Embryonic facial prominence (tissue), 1 donor: ENCODE data around the gene CD300H.

Source experiments
- DNase-seq: peaks from one replicate; pipeline ENCODE4 v3.0.0-alpha.2; 2016; ENCODE audit errors: extremely low spot score

Gene CD300H

GRCh38 chr17:74549343-74549742 lies 18.0 kb downstream of the CD300H start:
- no peak for DNase-seq

DNA sequence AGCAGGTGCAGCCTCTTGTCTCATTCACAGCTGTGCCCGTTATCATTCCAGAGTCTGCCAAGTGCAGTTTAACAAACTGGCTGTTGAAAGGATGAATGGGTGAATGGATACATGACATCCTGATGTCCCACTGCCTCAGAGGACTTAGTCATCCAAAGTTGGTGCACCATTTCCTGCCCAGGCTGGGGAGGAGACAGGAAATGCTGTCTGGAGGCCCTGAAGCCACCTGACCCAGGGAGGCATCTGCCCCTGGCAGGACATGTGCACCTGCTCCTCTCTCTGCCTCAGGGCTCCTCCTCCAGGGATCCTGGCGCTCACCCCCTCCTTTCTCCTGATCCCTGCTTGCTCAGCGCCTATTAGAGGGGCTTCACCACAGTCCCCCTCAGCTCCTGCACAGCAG lies 19.6 kb downstream of the CD300H start:
- DNase-seq: no peak

DNA sequence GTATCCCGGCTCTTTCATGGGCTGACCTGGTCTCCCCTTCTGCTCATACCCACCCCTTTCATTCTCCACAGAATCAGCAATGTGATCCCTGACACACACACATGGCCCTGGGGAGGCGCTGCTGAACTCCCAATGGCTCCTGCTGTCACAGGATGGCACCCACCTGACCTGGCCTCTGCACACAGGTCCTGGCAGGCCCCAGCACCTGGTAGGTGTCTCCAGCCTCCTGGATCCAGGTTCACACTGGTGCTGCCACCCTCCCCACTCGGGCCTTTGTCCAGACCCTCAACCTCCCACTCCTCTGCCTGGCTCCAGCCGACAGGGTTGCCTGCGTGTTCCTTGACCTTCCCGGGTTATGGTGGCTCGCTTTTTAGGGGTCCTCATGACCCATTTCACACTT lies 20.0 kb downstream of the CD300H start:
- DNase-seq: no peak

GRCh38 chr17:74546586-74546985 lies 20.7 kb downstream of the CD300H start:
- no peak for DNase-seq

DNA sequence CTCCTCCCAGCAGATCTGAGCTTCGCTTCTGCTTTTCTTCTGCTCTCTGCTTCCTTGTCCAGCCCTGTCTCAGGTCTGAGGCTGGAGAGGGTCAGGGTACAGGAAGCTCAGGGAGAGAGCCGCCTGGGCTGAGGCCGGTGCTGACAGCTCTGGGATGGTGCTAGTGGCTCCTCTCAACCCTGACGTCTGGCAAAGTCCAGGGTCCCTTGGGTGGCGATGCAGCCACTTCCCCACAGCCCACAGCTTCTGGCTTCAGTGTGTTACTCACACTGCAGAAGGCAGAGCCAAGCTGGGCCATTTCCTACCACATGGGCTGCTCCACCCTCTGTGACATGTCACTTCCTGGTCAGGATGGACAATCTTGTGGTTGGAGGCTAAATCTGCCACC lies 21.5 kb downstream of the CD300H start, which contains the start of gene CD300C:
Gene CD300C (minus strand): TSS at position 273 of the 388 bp plus-strand sequence. CDS start 333 bp downstream, outside the sequence.
- DNase-seq: no peak

GRCh38 chr17:74544991-74545842 lies 22.1 kb downstream of the CD300H start:
- no peak for DNase-seq

DNA sequence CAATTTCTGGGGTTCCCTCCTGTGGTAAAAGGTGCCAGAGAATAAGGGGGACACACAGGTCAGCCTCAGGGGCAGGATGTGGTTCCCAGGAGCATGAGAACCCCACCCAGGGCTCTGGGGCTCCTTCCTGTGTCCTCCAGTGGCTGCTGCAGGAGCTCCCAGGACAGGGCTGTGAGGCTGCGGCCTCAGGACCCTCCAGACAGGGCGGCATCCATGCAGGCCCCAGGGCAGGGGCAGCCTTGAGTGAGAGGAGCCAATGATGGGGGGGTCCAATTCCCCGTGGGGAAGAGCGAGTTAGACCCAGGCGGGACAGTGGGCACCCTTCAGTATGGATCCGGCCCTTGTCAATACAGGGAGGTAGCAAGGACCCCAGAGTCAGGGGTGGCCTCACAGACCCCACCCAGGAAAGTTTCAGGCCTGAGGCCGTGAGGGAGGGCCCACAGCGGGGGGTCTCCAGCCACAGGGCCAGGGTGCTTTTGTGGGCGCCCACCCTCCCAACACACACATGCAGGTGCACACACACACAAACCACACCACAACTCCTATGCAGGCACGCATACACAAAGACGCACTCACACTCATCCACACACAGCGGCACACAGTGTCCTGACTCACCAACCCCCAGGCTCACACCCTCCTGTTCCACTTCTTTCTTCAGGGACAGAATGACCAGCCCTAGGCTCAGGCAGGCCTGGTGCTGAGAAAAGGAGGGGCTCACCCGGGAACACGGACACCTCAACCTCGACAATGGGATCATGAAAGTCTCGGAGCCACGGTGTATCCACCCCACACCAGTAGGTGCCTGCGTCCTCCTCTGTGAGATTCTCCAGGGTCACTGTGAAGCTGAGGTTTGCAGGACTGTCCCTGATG lies 23.2 kb downstream of the CD300H start:
- no peak for DNase-seq

GRCh38 chr17:74543406-74543805 lies 23.9 kb downstream of the CD300H start:
- DNase-seq: no peak

DNA sequence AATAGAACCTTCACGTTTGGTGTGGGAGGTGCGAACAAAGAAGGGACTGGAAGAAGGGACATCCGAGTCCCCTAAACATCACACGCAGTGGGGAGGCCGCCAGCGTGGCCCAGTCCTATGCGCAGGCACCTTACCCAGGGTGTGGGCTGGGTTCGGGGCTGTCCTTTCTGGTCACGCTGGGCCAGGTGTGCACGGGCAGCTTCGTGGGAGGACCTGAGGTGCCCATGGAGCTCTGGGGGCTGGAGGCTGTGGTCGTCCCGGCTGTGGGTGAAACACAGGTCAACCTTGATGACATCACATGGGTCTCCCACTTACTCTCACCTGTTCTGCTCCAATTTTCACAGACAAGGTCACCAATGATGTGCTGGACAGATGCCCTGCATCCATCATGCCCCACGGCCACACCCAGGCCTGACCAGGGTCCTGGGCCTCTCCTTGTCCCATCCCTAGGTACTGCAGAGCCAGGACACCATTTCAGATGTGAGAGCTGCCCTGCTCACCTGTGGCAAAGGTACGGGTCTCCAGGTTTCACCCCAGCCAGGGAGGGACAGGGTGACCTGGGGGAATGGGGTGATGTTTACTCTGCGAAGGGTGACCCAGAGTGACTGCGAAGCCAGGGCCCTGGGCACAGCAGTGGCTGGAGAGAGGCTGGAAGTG lies 24.5 kb downstream of the CD300H start:
- no peak for DNase-seq

DNA sequence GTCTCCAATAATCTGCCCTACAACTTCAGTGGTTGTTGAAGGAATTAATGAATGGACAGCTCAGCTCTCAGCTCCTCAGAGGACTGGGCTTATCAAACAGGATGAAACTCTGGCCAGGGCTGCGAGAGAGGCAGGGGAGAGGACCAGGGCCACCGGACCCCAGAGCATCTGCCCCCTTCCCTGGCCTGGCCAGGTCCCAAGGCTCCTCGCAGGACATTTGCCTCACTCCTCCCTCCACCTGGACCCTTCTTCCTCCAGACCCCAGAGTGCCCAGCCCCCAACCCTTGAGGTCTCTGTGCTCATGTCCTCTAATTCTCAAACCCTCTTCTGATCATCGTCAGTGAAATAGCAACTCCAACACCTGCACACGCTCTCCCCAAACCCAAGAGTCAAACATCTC lies 25.1 kb downstream of the CD300H start:
- no peak for DNase-seq

GRCh38 chr17:74541176-74542111 lies 25.9 kb downstream of the CD300H start:
- no peak for DNase-seq

DNA sequence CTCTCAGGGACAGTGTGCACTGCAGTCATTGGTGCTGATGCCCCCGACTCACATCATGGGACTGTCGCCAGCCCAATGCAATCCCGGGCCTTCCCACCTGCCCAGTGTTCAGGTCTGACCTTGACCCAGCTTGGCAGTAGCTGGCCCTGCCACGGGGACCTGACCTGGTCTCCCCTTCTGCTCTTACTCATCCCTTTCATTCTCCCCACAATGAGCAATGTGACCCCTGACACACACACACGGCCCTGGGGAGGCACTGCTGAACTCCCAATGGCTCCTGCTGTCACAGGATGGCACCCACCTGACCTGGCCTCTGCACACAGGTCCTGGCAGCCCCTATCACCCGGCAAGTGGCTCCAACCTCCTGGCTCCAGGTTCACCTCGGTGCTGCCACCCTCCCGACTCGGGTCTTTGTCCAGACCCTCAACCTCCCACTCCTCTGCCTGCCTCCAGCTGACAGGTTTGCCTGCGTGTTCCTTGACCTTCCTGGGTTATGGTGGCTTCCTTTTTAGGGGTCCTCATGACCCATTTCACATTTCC lies 28.0 kb downstream of the CD300H start:
- DNase-seq: no peak

DNA sequence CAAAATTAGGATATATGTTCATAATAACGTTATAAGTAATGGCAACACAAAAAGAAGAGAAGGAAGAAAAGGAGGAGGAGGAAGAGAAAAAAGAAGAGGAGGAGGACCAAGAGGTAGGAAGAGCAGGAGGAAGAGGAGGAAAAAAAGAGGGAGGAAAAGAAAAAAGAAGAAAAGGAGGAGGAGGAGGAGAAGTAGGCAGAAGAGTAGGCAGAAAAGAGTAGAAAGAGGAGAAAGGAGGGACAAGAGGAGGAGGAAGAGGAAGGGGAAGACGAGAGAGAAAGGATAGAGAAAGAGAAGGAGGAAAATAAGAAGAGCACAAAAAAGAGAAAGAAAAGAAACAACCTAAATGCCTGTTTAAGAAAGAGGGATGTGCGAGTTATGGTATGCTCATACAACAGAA lies 30.4 kb downstream of the CD300H start:
- no peak for DNase-seq

DNA sequence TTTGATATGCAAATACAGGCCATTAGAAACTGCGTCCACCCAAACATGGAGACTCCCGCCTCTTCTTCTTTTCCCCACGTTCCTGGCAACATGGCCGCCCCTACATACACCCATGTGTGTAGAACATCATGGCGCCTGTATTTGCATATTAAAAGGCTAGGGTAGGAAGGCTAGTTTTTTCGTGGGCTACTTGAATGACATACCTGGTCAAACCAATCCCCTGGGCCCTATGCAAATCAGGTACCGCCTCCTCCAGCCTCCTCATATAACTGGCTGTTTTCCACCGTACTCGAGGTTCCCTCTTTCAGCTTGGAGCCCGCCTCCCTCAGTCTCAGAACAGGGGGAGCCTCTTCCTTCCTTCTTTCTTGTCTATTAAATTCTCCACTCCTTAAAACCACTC lies 35.2 kb downstream of the CD300H start:
- no peak for DNase-seq

GRCh38 chr17:74531231-74531761 lies 36.0 kb downstream of the CD300H start, which contains the start of gene CD300LB:
Gene CD300LB (minus strand): TSS chr17:74531475. CDS start chr17:74531350, 125 bp downstream.
- no peak for DNase-seq

GRCh38 chr17:74530831-74531150 lies 36.5 kb downstream of the CD300H start:
- DNase-seq: no peak

- DNase-seq: no peak
These were observed 38.1 kb downstream of the CD300H start for GRCh38 chr17:74529243-74529642.

DNA sequence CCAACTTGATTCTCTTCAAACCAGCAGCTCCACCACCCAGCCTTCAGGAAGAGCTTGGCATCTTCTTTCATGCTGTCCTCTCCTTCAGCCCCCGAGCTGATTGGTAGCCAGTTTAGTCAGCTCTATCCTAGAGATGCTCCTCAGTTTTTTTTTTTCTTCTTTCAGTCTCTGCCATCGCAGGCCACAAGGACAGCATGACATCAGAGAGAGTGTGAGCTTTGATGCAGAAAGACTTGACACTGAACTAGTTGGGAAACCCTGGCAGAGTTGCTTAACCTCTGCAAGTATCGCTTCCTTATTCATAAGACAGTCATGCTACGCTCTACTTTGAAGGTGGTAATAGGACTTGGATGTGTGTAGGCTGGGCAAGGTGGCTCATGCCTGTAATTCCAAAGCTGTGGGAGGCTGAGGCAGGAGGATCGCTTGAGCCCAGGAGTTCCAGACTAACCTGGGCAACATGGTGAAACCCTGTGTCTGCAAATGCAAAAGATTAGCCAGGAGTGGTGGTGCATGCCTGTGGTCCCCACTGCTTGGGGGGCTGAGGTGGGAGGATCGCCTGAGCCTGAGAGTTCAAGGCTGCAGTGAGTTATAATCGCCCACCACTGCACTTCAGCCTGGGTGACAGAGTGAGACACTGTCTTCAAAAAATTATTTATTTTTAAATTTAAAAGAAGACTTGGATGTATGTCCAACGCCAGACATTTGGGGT lies 38.7 kb downstream of the CD300H start:
- DNase-seq: no peak

DNA sequence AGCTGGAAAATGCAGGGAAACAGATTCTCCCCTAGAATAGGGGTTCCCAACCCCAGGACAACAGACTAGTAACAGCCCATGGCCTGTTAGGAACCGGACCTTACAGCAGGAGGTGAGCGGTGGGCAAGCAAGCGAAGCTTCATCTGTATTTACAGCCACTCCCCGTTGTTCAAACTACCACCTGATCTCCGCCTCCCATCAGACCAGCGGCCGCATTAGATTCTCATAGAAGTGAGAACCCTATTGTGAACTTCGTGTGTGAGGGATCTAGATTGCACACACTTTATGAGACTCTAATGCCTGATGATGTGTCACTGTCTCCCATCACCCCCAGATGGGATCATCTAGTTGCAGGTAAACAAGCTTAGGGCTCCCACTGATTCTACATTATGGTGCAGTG lies 39.6 kb downstream of the CD300H start:
- no peak for DNase-seq

DNA sequence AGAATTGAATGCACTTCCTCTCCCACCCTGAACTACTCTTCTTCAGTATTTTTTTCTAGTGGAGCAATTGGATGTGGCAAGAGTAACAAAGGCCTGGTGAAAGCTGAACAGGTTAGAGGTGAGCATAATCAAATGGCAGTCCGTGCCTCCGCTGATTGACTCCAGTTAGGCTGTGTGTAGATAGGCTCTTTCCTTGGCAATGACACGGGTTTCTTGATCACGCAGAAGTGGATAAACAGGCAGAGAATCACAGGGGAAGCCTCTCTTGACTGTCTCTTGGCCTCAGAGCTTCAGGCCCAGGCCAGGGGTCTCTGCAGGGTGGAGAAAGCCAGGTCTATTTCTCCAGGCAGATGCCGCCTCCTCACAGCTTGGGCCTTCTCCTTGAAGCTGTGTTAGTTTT lies 40.2 kb downstream of the CD300H start:
- DNase-seq: no peak
